Ishikawa (cell line): ENCODE measurements around the gene NEUROG3.

Experiments
- CEBPB ChIP-seq: IDR thresholded peaks from 2 replicates; pipeline ENCODE4 v1.6.1; 2012
- EGR1 ChIP-seq: IDR thresholded peaks from 2 replicates; pipeline ENCODE4 v1.6.1; 2012
- EP300 ChIP-seq: IDR thresholded peaks from 2 replicates; pipeline ENCODE4 v1.6.1; 2012; ENCODE audit warnings: borderline replicate concordance
- FOXM1 ChIP-seq: IDR thresholded peaks from 2 replicates; pipeline ENCODE4 v1.6.1; 2012; ENCODE audit warnings: low read depth, borderline replicate concordance
- NFIC ChIP-seq: IDR thresholded peaks from 2 replicates; pipeline ENCODE4 v1.6.1; 2012
- RAD21 ChIP-seq: IDR thresholded peaks from 2 replicates; pipeline ENCODE4 v1.6.1; 2012; ENCODE audit warnings: low read depth
- TAF1 ChIP-seq: IDR thresholded peaks from 2 replicates; pipeline ENCODE4 v1.6.1; 2012; ENCODE audit warnings: low read depth, mild to moderate bottlenecking
- TCF12 ChIP-seq: IDR thresholded peaks from 2 replicates; pipeline ENCODE4 v1.6.1; 2012; ENCODE audit warnings: low read depth
- YY1 ChIP-seq: IDR thresholded peaks from 2 replicates; pipeline ENCODE4 v1.6.1; 2012; ENCODE audit warnings: low read depth
- TF ChIP-seq, protein P1 (sequence below): IDR thresholded peaks from 2 replicates; pipeline ENCODE4 v1.6.1; 2012
- TF ChIP-seq, protein P2 (sequence below): IDR thresholded peaks from 2 replicates; pipeline ENCODE4 v1.6.1; 2012; ENCODE audit warnings: low read depth, mild to moderate bottlenecking

DNA sequence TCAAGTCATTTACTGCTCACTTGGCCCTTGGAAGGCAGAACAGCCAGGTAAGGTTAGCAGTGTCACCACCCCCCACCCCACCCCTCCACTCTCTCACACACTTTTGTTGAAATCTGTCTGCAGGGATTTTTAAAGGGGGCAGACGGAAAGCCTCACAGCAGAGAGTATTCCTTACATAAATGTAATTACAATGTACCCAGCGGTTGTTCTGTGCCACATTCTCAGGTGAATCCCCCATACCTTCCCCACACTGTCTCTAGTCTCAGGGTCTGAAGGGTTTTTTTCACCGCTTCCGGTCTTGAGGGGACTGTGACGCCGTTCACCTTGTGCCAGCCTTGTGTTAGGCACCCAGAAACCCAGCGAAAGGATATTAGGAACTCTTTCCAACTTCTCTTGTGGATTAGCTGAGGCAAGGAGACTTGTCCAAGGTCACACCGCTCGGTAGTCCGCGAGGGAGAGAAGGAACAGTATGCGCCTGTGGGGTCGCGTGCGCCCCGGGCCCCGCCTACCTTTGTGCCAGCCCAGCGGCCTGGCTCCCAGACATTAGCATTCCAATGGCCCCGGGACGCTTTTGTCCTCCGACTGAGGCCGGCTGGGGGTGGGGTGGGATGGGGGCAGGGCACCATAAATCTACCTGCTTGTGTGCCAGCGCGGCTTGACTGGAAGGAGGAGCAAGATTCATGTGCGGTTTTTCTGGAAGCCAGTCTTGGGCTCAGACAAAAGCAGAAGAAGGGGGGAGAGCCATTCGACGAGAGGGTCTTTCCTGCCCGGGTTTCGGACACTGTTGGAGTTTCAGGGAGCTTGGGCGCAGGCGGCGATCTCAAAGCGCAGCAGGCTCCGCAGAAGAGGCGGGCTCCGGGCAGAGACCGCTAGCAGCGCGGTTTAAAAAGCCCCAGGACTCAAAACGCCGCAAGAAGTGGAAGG, 4.5 kb downstream of the NEUROG3 start:
- TF ChIP-seq, protein P1, sequence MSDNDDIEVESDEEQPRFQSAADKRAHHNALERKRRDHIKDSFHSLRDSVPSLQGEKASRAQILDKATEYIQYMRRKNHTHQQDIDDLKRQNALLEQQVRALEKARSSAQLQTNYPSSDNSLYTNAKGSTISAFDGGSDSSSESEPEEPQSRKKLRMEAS: no peak
- TF ChIP-seq, protein P2, sequence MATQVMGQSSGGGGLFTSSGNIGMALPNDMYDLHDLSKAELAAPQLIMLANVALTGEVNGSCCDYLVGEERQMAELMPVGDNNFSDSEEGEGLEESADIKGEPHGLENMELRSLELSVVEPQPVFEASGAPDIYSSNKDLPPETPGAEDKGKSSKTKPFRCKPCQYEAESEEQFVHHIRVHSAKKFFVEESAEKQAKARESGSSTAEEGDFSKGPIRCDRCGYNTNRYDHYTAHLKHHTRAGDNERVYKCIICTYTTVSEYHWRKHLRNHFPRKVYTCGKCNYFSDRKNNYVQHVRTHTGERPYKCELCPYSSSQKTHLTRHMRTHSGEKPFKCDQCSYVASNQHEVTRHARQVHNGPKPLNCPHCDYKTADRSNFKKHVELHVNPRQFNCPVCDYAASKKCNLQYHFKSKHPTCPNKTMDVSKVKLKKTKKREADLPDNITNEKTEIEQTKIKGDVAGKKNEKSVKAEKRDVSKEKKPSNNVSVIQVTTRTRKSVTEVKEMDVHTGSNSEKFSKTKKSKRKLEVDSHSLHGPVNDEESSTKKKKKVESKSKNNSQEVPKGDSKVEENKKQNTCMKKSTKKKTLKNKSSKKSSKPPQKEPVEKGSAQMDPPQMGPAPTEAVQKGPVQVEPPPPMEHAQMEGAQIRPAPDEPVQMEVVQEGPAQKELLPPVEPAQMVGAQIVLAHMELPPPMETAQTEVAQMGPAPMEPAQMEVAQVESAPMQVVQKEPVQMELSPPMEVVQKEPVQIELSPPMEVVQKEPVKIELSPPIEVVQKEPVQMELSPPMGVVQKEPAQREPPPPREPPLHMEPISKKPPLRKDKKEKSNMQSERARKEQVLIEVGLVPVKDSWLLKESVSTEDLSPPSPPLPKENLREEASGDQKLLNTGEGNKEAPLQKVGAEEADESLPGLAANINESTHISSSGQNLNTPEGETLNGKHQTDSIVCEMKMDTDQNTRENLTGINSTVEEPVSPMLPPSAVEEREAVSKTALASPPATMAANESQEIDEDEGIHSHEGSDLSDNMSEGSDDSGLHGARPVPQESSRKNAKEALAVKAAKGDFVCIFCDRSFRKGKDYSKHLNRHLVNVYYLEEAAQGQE: no peak
- TF ChIP-seq FOXM1: no peak
- no peak for TF ChIP-seq CEBPB
- TF ChIP-seq TCF12: no peak
- TF ChIP-seq EGR1: no peak
- TF ChIP-seq NFIC: no peak
- no peak for TF ChIP-seq TAF1
- no peak for TF ChIP-seq RAD21
- no peak for TF ChIP-seq EP300
- TF ChIP-seq YY1: no peak
